ENCODE results near the gene LSM7. TPM values are rescaled to one million over a fixed set of nuclear protein-coding genes. Genes with fewer than 3 reads are reported as not detected.
"Not testable (repeated sequence)": the region's sequence is repeated elsewhere in the genome, so short reads cannot be mapped to it uniquely, and the experiment has no call there.

LSM7 gene
- total RNA-seq, 6 experiments from 2014 or later: 22.4 to 64.2 (median 28.2) TPM

DNA sequence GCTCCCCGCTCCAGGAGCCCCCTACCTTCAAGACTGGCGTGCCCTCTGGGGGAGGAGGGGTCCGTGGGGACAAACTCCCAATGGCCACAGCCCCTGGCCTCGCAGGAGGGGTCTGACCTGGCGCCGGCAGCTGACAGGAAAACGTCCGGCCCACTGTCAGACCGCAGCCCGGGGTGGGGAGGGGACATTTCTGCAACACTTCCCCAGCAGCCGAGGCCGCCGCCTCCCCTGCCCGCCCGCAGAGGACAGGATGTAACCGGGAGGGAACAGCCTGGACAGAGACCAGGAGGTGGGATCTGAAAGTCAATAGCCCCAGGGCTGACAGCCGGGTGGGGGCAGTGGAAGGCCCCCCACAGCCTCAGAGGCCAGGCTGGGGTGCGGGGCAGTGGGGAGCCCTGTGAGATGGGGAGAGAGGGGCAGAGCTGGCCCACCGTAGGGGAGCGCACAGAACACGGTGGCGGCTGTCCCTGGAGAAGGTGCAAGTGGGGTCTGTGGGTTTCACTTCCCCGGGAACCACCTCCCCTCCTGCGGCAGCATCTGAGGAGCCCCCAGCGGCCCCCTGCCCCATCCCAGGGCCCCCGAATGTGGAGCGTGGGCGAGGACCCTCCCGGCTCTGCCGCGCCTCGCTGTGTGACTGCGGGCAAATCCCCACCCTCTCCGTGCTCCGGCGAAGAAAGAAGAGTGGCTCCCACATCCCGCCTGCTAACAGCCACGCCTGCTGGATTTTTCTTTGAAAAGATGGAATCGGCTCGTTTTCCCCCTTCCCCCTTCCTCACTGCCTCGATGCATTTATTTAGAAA is 46.1 kb downstream of the LSM7 start, which contains the start of gene PEAK3:
PEAK3 (minus strand) TSS at position 114 of the 800 bp plus-strand sequence. CDS start 1,244 bp downstream, outside the sequence.
- DNase-seq (peak; percentile 74 to 89 (median 83)), ATAC-seq (peak; percentile 75 to 91 (median 88))
- TF ChIP-seq, protein P1, sequence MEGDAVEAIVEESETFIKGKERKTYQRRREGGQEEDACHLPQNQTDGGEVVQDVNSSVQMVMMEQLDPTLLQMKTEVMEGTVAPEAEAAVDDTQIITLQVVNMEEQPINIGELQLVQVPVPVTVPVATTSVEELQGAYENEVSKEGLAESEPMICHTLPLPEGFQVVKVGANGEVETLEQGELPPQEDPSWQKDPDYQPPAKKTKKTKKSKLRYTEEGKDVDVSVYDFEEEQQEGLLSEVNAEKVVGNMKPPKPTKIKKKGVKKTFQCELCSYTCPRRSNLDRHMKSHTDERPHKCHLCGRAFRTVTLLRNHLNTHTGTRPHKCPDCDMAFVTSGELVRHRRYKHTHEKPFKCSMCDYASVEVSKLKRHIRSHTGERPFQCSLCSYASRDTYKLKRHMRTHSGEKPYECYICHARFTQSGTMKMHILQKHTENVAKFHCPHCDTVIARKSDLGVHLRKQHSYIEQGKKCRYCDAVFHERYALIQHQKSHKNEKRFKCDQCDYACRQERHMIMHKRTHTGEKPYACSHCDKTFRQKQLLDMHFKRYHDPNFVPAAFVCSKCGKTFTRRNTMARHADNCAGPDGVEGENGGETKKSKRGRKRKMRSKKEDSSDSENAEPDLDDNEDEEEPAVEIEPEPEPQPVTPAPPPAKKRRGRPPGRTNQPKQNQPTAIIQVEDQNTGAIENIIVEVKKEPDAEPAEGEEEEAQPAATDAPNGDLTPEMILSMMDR (IDR thresholded peaks at IDR 0.05): no peak
- TF ChIP-seq POLR2A (IDR thresholded peaks at IDR 0.05): peak; percentile 30
- Histone ChIP-seq H3K27me3 (no peaks in the 10 kb centered on the region), H3K4me1 (no peaks in the 10 kb centered on the region), H3K9me3 (no peaks in the 10 kb centered on the region), H3K27ac (peak within 1 kb of the TSS; percentile 40 to 63 (median 47)), H3K4me3 (peak within 1 kb of the TSS in 2 of 3 donors; percentile 14 to 37), H3K36me3 (no peaks in the 10 kb centered on the region)
- intact Hi-C loops (cut with DNase I): no loop called here
- WGBS (ENCODE audit: insufficient coverage, low coverage, low lambda C conversion rate, missing lambda C conversion rate): 23% methylated on average over 16 of the region's 41 CpGs

- H3K27me3 ChIP-seq; H3K9me3 ChIP-seq; H3K4me1 ChIP-seq; intact Hi-C loops (cut with DNase I); H3K36me3 ChIP-seq: not testable (repeated sequence)
- peak in 1 of 4 donors; percentile 9 for ATAC-seq
- Histone ChIP-seq H3K4me3 (peak overlapping the region in 1 of 3 donors; percentile 37), H3K27ac (peak overlapping the region; percentile 40 to 63 (median 47))
- peak in 1 of 3 donors; percentile 58 for DNase-seq
- 18% methylated on average over 3 of the region's 16 CpGs for WGBS (ENCODE audit: insufficient coverage, low coverage, low lambda C conversion rate, missing lambda C conversion rate)
Observed at GRCh38 chr19:2281265-2282061, 46.9 kb downstream of the LSM7 start.

DNA sequence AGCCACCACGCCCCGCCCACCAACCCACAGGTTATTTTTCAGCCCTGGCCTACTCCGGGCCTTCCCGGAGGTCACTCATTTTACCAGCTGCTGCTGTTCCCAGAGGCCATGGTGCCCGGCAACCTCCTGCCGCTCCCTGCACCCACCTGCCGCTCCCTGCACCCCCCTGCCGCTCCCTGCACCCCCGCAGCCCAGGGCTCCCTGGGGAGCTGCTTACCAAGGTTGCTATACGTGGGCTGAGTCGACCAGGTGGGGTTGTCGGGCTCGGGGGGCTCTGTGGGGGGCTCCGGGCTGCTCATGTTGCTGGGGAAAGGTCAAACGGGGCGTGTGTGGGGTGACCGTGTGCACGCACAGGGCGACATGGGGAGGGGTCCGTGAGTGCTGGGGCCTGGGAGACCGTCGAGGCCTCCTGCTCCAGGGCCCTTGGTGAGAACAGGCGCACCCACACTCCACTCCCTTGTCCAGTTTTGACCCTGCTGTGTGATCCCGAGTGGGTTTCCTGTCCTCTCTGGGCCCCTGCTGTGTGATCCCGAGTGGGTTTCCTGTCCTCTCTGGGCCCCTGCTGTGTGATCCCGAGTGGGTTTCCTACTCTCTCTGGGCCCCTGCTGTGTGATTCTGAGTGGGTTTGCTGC is 47.6 kb downstream of the LSM7 start:
- DNase-seq (no peak), ATAC-seq (no peak)
- H3K9me3 ChIP-seq: no peaks in the 10 kb centered on the region
- no peak overlapping the region for H3K4me3 ChIP-seq
- H3K36me3 ChIP-seq: no peaks in the 10 kb centered on the region
- intact Hi-C loops (cut with DNase I): no loop called here
- H3K27ac ChIP-seq: no peak overlapping the region
- H3K4me1 ChIP-seq: no peaks in the 10 kb centered on the region
- WGBS (ENCODE audit: insufficient coverage, low coverage, low lambda C conversion rate, missing lambda C conversion rate): 83% methylated on average over 6 of the region's 26 CpGs
- TF ChIP-seq, protein P1 (IDR thresholded peaks at IDR 0.05): no peak
- TF ChIP-seq POLR2A (IDR thresholded peaks at IDR 0.05): no peak
- H3K27me3 ChIP-seq: no peaks in the 10 kb centered on the region

GRCh38 chr19:2278459-2279158 is 49.8 kb downstream of the LSM7 start:
- no peaks in the 10 kb centered on the region for H3K27me3 ChIP-seq
- ATAC-seq: no peak
- H3K27ac ChIP-seq: no peak overlapping the region
- WGBS (ENCODE audit: insufficient coverage, low coverage, low lambda C conversion rate, missing lambda C conversion rate): 66% methylated on average over 16 of the region's 33 CpGs
- no peaks in the 10 kb centered on the region for H3K36me3 ChIP-seq
- no peak overlapping the region for H3K4me3 ChIP-seq
- no peaks in the 10 kb centered on the region for H3K9me3 ChIP-seq
- peaks cover 0 to 7% (median under 1%) of the 10 kb centered on the region in 4 donors for H3K4me1 ChIP-seq
- TF ChIP-seq POLR2A (IDR thresholded peaks at IDR 0.05): no peak
- TF ChIP-seq, protein P1 (IDR thresholded peaks at IDR 0.05): no peak
- intact Hi-C loops (cut with DNase I): no loop called here
- DNase-seq: no peak
